ENCODE data around the gene MTMR3. TPM values are rescaled to one million over a fixed set of nuclear protein-coding genes. Genes with fewer than 3 reads are reported as not detected.

MTMR3 gene
- total RNA-seq, 1 donor from 2014 or later = 26.1 TPM

- intact Hi-C loops (cut with DNase I) = loop anchor here (10.0 kb wide), 2 partner anchors 124 to 374 kb away; partner anchors contain the start of gene MTMR3
These were observed 125.4 kb downstream of the MTMR3 start for GRCh38 chr22:30008401-30008800.

GRCh38 chr22:30009478-30009877 is 126.5 kb downstream of the MTMR3 start:
- H3K9me3 ChIP-seq = no peaks in the 10 kb centered on the region
- no peaks in the 10 kb centered on the region for H3K4me1 ChIP-seq
- no peak overlapping the region for H3K27ac ChIP-seq
- intact Hi-C loops (cut with DNase I) = loop anchor here (10.0 kb wide), 2 partner anchors 125 to 375 kb away; partner anchors contain the start of gene MTMR3
- no peak overlapping the region for H3K4me3 ChIP-seq
- no peaks in the 10 kb centered on the region for H3K27me3 ChIP-seq
- TF ChIP-seq CTCF (IDR thresholded peaks at IDR 0.05) = no peak
- H3K36me3 ChIP-seq = peaks cover 51 to 77% of the 10 kb centered on the region in 2 donors
- no peak for DNase-seq (ENCODE audit: low spot score in 2 of 2)

More at GRCh38 chr22:30008401-30008800, 125.4 kb downstream of the MTMR3 start:
- no peak for DNase-seq (ENCODE audit: low spot score in 2 of 2)
- Histone ChIP-seq H3K27ac (no peak overlapping the region), H3K9me3 (no peaks in the 10 kb centered on the region), H3K27me3 (no peaks in the 10 kb centered on the region), H3K4me1 (no peaks in the 10 kb centered on the region), H3K4me3 (no peak overlapping the region), H3K36me3 (peaks cover 43 to 67% of the 10 kb centered on the region in 2 donors)
- no peak for TF ChIP-seq CTCF (IDR thresholded peaks at IDR 0.05)

- no peak for TF ChIP-seq CTCF (IDR thresholded peaks at IDR 0.05)
- H3K36me3 ChIP-seq = peaks cover 63 to 90% of the 10 kb centered on the region in 2 donors
- DNase-seq (ENCODE audit: low spot score in 2 of 2) = no peak
- intact Hi-C loops (cut with DNase I) = no loop called here
- no peak overlapping the region for H3K4me3 ChIP-seq
- H3K27ac ChIP-seq = no peak overlapping the region
- no peaks in the 10 kb centered on the region for H3K4me1 ChIP-seq
- H3K27me3 ChIP-seq = no peaks in the 10 kb centered on the region
- H3K9me3 ChIP-seq = no peaks in the 10 kb centered on the region
These were observed 127.9 kb downstream of the MTMR3 start for GRCh38 chr22:30010789-30011405.

- Histone ChIP-seq H3K36me3 (peaks cover 68 to 94% of the 10 kb centered on the region in 2 donors), H3K27me3 (no peaks in the 10 kb centered on the region)
- intact Hi-C loops (cut with DNase I) = no loop called here
These were observed 130.2 kb downstream of the MTMR3 start for GRCh38 chr22:30013201-30013600.

GRCh38 chr22:30014244-30014643 is 131.3 kb downstream of the MTMR3 start:
- intact Hi-C loops (cut with DNase I) = no loop called here
- no peak overlapping the region for H3K27ac ChIP-seq
- no peaks in the 10 kb centered on the region for H3K4me1 ChIP-seq
- H3K9me3 ChIP-seq = no peaks in the 10 kb centered on the region
- H3K27me3 ChIP-seq = no peaks in the 10 kb centered on the region
- no peak for DNase-seq (ENCODE audit: low spot score in 2 of 2)
- peaks cover 73 to 94% of the 10 kb centered on the region in 2 donors for H3K36me3 ChIP-seq
- H3K4me3 ChIP-seq = no peak overlapping the region
- no peak for TF ChIP-seq CTCF (IDR thresholded peaks at IDR 0.05)

More at GRCh38 chr22:30013201-30013600, 130.2 kb downstream of the MTMR3 start:
- Histone ChIP-seq H3K27ac (no peak overlapping the region), H3K4me1 (no peaks in the 10 kb centered on the region), H3K9me3 (no peaks in the 10 kb centered on the region), H3K4me3 (no peak overlapping the region)
- TF ChIP-seq CTCF (IDR thresholded peaks at IDR 0.05) = no peak
- DNase-seq (ENCODE audit: low spot score in 2 of 2) = no peak

All from ascending aorta (tissue), 2 donors.